ENCODE results near the gene HMCN1.

Gene HMCN1

DNA sequence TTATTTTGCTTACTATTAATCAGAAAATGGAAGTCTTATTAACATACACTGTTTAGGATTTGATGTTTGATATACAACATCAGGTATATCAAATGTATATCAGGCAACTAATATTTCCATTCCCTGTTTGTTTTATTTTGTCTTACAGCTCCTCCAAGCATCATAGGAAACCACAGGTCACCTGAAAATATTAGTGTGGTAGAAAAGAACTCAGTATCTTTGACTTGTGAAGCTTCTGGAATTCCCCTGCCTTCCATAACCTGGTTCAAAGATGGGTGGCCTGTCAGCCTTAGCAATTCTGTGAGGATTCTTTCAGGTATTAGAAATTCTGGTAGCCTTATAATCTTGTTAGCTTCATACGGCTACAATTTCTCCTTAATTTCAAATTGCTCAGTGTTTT, 322.9 kb downstream of the HMCN1 start:
- no peak for TF ChIP-seq CTCF (IDR thresholded peaks at IDR 0.05; ENCODE audit: insufficient read depth, low read length, missing control alignments)
- no peak for DNase-seq (ENCODE audit: low read depth, low spot score)
- no peak overlapping the region for H3K4me3 ChIP-seq (ENCODE audit: low read depth, low read length)
- ChIA-PET CTCF (interaction anchor here (1.3 kb wide), 1 partner anchor 33 kb away, joined by 3 read pairs; no protein-coding TSS in a partner anchor), POLR2A (no interaction called here)

- ChIA-PET CTCF (interaction anchor here (1.3 kb wide), 2 partner anchors 10 to 339 kb away, joined by 3 to 5 read pairs; no protein-coding TSS in a partner anchor), POLR2A (no interaction called here)
- no peak for TF ChIP-seq CTCF (IDR thresholded peaks at IDR 0.05; ENCODE audit: insufficient read depth, low read length, missing control alignments)
- no peak for DNase-seq (ENCODE audit: low read depth, low spot score)
- H3K4me3 ChIP-seq (ENCODE audit: low read depth, low read length), result no peak overlapping the region
Measured at GRCh38 chr1:186059311-186059710, 325.1 kb downstream of the HMCN1 start.

GRCh38 chr1:186059752-186060151, 325.6 kb downstream of the HMCN1 start:
- no peak for TF ChIP-seq CTCF (IDR thresholded peaks at IDR 0.05; ENCODE audit: insufficient read depth, low read length, missing control alignments)
- POLR2A ChIA-PET, result no interaction called here

DNA sequence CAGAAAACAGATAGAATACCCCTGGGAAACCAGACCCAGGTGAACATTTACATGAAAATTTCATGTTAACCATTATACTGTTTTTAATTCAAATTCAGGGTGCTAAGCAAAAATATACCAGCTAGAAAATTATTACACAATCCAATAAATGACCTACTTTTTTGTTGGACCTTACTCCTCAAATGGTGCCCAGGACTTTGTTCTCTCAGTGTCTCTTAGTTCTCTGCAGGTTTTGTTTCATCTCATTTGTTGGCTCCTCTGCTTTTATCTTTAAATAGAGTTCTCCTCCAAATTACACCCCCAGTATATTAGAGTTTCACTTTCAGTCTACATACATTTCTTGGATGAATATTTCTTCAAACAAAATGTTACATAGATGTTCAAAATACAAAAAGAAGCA, 326.0 kb downstream of the HMCN1 start:
- DNase-seq (ENCODE audit: low read depth, low spot score), result no peak
- no peak for TF ChIP-seq CTCF (IDR thresholded peaks at IDR 0.05; ENCODE audit: insufficient read depth, low read length, missing control alignments)
- CTCF ChIA-PET, result no interaction called here
- no peak overlapping the region for H3K4me3 ChIP-seq (ENCODE audit: low read depth, low read length)
- POLR2A ChIA-PET, result no interaction called here

More at GRCh38 chr1:186059752-186060151, 325.6 kb downstream of the HMCN1 start:
- H3K4me3 ChIP-seq (ENCODE audit: low read depth, low read length), result no peak overlapping the region
- DNase-seq (ENCODE audit: low read depth, low spot score), result no peak
- CTCF ChIA-PET, result interaction anchor here (1.3 kb wide), 1 partner anchor 11 kb away, joined by 5 read pairs; no protein-coding TSS in a partner anchor

GRCh38 chr1:186063091-186063657, 329.0 kb downstream of the HMCN1 start:
- ChIA-PET POLR2A (no interaction called here), CTCF (no interaction called here)
- TF ChIP-seq CTCF (IDR thresholded peaks at IDR 0.05; ENCODE audit: insufficient read depth, low read length, missing control alignments), result no peak
- DNase-seq (ENCODE audit: low read depth, low spot score), result no peak
- H3K4me3 ChIP-seq (ENCODE audit: low read depth, low read length), result no peak overlapping the region

DNA sequence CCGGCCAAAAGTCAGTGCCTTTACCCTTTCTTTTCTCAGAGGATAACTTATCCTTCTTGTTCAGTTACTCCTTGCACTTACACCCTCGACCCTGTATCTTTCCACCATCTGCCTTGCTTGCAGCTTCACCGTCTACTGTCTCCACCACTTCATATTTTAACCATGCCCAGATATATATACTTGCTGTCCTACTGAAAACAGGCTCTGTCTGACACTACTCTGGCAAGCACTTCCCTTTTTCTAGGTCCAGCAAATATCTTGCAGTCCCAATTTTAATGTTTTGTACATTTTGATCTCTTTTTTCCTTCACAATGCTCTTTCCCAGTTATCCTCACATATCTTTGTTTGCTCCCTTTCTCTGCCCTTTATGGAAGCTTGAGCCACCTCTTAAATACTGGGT, 332.2 kb downstream of the HMCN1 start:
- no peak for TF ChIP-seq CTCF (IDR thresholded peaks at IDR 0.05; ENCODE audit: insufficient read depth, low read length, missing control alignments)
- no peak for DNase-seq (ENCODE audit: low read depth, low spot score)
- H3K4me3 ChIP-seq (ENCODE audit: low read depth, low read length), result no peak overlapping the region
- CTCF ChIA-PET, result no interaction called here
- POLR2A ChIA-PET, result no interaction called here
